GM18507 (cell line): ENCODE measurements around the gene OR2T10.
"Not testable (repeated sequence)": the region's sequence is repeated elsewhere in the genome, so short reads cannot be mapped to it uniquely, and the experiment has no call there.

Source experiments
- DNase-seq: peaks from one replicate; pipeline ENCODE4 v3.0.0; 2011; ENCODE audit warnings: low read depth; ENCODE audit not compliant: insufficient read length; ENCODE audit errors: extremely low spot score
- FAIRE-seq: peaks from 2 replicates; lab custom pipeline; 2011; peaks lifted over from hg19 to GRCh38; lab: Jason Lieb, UNC

OR2T10 gene, protein sequence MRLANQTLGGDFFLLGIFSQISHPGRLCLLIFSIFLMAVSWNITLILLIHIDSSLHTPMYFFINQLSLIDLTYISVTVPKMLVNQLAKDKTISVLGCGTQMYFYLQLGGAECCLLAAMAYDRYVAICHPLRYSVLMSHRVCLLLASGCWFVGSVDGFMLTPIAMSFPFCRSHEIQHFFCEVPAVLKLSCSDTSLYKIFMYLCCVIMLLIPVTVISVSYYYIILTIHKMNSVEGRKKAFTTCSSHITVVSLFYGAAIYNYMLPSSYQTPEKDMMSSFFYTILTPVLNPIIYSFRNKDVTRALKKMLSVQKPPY

GRCh38 chr1:248597589-248597988 lies at the start of gene OR2T10:
Gene OR2T10, minus strand, starts transcription at chr1:248597700. Its CDS starts 3,932 bp downstream, at chr1:248593768.
- DNase-seq, result no peak
- FAIRE-seq, result no peak

DNA sequence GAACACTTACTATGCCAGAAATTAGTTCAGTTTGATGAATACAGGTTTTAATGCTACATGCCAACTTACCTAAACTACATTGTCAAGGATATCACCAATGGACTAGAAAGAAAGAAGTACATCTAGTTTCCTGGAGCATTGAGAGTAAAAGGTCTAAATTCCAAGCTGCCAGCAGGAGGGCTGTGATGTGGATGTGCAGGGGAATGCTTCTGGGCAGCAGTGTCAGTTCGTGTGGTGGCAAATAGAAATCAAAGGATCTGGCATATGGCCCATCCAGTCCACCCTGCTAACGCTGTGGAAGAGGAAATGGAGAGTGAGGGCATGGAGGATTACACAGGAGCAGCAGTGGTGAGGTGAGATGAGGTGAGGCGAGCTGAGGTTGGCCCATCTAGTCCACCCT lies 47.7 kb upstream of the OR2T10 start, which contains the start of gene OR2T35:
TSS of gene OR2T35 (minus strand) at position 101 of the 400 bp plus-strand sequence. CDS start 6,020 bp downstream, outside the sequence.
- not testable (repeated sequence) for FAIRE-seq, DNase-seq

- FAIRE-seq, result peak; percentile 99
- not testable (repeated sequence) for DNase-seq
These were observed 45.6 kb upstream of the OR2T10 start for GRCh38 chr1:248642971-248643651.

GRCh38 chr1:248641583-248641982 lies 44.1 kb upstream of the OR2T10 start:
- not testable (repeated sequence) for DNase-seq, FAIRE-seq

DNA sequence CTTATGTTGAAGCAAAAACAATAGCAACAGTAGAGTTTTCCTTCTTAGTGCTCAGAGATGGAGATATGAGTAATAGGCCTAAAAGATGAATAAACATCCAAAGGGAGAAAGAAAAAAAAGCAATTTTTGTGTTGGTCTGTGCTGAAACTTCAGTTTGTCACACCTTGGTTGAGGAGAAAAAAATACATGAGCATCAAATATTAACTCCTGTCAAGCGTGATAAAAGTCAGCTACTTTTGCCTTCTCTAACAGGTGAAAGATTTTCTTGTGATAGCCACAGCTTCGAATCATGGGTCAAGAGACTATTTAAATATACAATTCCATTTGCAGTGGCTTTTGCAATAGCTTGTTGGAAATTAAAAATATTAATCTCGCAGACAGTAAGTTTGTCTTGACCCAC lies 43.4 kb upstream of the OR2T10 start:
- DNase-seq, FAIRE-seq: not testable (repeated sequence)

DNA sequence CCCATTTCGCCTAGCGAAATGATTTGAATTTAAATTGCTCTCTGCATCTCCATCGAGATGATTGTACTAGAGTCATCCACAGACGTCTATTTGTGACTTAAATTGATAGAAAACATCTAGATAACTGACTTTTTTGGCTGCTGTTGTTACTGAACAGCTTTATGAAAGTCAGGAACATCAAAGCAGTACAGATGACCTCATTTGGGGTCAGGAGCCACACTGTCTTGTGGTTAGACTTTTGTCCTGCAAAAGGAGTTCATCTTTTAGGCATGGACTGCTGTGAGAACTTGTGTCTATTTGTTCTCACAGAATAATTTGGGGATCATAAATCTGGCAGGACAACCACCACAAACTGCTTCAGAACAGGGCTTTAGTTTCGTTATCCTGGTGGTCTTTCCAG lies 42.2 kb upstream of the OR2T10 start:
- DNase-seq, result not testable (repeated sequence)
- peak; percentile 88 for FAIRE-seq

DNA sequence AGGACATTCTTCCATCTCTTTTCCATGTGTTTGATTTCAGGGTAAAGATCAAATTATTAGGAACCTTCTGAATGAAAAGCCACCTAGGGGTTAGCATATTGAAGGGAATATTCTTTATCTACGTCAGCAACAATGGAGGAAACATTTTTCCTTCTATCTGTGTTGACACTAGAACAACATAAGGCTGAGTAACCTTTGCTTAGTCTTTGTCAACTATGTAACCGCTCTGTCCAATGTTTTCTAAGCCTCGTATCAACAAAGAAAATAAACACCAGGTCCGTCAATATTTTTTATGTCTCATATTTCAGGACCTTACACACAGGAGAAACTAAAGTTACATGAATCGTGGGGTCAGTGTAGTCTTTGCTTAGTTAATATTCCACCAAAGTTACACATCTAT lies 39.1 kb upstream of the OR2T10 start:
- FAIRE-seq, result peak; percentile 42
- not testable (repeated sequence) for DNase-seq

- not testable (repeated sequence) for DNase-seq, FAIRE-seq
These were observed 37.5 kb upstream of the OR2T10 start, which contains the start of gene OR2T11 for GRCh38 chr1:248634991-248635390. Gene OR2T11, minus strand, starts transcription at chr1:248635091. Its CDS starts 7,963 bp downstream, at chr1:248627128.

DNA sequence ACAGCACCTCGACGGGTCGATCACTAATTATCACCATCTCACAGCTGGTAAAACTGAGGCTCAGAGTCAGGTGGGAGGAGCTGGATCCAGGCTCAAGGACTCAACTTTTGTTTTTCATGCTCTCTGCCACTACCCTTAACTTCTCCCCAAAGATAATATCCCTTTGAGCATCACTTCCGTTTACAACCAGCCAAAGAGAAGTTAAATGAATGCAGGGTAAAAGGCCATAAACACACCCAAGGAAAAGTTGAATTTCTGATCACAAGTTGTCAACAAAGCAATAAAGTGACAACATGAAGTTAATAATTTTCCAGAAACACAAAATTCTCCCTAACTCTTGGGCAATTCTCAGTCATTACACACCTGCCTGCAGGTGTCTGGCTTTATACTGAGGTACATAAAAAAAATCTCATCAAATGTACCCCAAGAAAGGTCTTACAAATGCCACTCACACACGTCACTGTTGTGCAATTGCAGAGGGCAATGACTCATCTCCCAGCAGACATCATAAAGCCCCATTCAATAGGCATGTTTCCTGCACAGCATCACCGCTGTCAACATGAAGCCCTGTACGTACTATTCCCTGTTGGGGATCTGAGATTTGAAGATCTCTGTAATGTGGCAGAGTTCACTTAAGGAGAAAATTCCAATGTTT lies 34.0 kb upstream of the OR2T10 start:
- FAIRE-seq (no peak), DNase-seq (no peak)

DNA sequence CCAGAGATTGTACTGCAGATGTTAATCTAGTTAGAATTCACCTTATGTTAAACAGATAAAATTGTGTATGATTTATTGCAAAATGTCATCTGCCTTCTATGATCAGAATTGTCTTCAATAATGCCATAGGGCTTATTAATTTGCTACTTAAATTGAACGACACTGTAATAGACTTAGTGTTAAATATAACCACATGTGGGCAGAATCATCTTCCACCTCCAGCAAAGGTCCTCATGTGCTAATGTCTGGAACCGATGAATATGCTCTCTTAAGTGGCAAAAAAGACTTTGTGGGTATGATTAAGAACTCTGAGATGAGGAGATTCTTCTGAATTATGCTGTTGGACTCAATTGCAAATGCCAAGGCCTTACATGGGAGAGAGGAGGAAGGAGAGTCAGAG lies 33.1 kb upstream of the OR2T10 start:
- no peak for FAIRE-seq
- no peak for DNase-seq

- FAIRE-seq, result peak; percentile 90
- DNase-seq, result peak; percentile 52
These were observed 30.7 kb upstream of the OR2T10 start for GRCh38 chr1:248627971-248628844.

GRCh38 chr1:248625971-248626370 lies 28.5 kb upstream of the OR2T10 start:
- no peak for DNase-seq
- FAIRE-seq, result no peak

GRCh38 chr1:248625166-248625565 lies 27.7 kb upstream of the OR2T10 start:
- no peak for DNase-seq
- no peak for FAIRE-seq

DNA sequence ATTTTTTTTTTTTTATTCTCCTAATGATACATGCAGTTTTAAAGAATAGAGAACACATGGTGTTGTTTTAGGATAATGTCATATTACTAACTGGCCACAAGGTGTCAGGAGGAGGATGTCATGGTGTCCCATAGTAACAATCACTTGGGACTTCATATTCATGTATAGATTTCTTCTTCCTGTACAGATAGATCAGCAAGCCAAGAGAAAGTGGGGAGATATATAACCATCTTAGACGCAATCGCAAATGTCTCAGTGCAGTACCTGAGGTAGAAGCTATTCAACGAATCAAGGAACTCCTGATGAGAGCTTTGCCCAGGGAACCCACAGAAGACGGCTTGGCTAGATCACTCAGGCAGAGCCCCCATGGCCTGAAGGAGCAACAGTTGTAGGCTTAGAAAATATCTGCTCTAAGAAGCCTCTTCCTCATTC lies 25.1 kb upstream of the OR2T10 start:
- peak; percentile 42 for DNase-seq
- FAIRE-seq, result peak; percentile 88

GRCh38 chr1:248621770-248622169 lies 24.3 kb upstream of the OR2T10 start:
- FAIRE-seq (peak; percentile 39), DNase-seq (no peak)

DNA sequence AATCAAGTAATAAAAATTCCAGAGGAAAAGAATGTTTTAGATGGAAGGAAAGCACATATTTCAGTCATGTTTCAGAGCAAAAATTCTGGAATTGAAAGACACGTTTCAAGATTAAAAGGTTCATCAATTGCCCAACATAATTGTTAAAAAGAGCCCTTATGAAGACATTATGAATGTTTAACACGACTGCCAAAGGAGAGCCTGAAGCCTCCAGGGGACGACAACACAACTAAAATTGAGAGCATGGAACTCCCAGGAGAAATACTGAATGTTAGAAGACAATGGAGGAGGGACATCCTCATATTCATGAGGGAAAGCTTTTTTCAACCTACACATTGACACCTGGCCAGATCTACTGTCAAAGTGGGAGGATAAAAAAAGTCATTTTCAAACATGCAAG lies 21.4 kb upstream of the OR2T10 start:
- DNase-seq, result no peak
- peak; percentile 82 for FAIRE-seq

- no peak for DNase-seq
These were observed 20.6 kb upstream of the OR2T10 start for GRCh38 chr1:248618119-248618518.

GRCh38 chr1:248613742-248614141 lies 16.2 kb upstream of the OR2T10 start:
- peak; percentile 39 for FAIRE-seq
- DNase-seq, result no peak

More at GRCh38 chr1:248618119-248618518, 20.6 kb upstream of the OR2T10 start:
- no peak for FAIRE-seq

DNA sequence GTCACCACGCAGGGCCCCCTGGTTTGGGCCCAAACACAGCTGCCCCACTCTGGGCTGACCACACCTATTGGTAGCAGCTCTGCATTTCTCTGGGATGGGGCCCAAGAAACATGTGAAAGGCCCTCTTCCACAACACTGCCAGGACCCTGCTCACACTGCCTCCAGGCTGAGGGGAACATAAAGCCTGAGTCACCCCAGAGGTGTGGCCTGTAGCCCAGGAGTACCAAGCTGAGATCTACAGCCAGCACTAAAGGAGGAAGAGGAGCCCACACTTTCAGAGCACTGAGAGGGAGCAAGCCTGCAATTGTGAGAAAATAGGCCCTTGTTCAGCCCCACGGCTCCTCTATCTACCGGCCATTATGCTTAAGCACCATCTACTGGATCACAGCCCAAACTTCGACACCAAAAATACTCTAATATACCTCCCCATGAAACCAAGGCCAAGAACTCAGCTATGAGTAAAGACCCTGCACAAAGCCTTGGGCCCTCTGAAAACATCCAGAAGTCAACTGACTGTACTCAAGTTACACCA lies 14.4 kb upstream of the OR2T10 start:
- no peak for FAIRE-seq
- no peak for DNase-seq
